ENCODE measurements around the gene MPST.
"Not testable (repeated sequence)": the region's sequence is repeated elsewhere in the genome, so short reads cannot be mapped to it uniquely, and the experiment has no call there.

The MPST gene

DNA sequence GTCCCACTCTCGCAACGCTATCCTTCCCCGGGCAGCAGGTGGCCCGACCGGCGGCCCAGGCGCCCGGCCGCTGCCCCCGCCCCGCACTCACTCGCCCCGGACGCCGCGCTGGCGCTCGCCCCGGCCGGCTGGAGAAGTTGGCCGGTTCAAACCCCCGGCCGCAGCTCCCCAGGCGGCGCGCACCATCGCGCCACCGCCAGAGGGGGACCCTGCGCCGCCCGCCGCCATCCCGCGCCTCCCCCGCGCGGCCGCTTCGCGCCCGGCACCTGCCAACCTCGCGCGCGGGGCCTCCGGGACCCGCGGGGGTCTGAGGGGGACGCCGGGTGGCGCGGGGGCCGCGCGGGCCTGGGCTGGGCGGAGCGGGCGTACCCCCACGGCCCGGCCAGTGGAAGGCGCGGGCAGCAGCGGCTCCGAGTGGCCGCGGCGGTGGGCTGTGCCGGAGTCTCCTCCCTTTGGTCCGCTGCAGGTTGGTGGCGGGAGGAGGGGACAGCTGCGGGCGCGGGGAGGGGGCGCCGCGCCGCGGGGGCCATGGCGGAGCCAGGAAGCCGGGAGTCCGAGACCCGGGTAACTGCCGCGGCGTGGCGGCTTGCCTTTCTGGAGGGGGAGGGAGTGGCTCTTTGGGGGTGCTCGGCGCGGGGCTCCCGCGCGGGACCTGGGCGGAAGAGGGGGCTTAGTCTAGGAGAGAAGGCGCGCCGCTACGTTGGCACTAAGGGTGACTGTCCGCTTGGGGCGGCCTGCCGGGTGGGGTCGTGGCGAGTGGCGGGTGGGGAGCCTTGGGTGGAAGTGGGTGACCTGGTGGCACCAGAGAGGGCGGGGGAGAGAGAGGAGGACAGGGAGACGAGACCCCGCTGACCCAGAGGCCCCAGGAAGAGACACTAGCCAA is at the start of gene MPST, which contains the start of gene TST:
Gene MPST (plus strand): TSS at position 434 of the 883 bp plus-strand sequence. CDS start 95 bp downstream, at position 529.
Gene TST (minus strand): TSS at position 139 of the 883 bp plus-strand sequence. CDS start 715 bp downstream, outside the sequence.
- DNase-seq, result peak; percentile 8 to 60

DNA sequence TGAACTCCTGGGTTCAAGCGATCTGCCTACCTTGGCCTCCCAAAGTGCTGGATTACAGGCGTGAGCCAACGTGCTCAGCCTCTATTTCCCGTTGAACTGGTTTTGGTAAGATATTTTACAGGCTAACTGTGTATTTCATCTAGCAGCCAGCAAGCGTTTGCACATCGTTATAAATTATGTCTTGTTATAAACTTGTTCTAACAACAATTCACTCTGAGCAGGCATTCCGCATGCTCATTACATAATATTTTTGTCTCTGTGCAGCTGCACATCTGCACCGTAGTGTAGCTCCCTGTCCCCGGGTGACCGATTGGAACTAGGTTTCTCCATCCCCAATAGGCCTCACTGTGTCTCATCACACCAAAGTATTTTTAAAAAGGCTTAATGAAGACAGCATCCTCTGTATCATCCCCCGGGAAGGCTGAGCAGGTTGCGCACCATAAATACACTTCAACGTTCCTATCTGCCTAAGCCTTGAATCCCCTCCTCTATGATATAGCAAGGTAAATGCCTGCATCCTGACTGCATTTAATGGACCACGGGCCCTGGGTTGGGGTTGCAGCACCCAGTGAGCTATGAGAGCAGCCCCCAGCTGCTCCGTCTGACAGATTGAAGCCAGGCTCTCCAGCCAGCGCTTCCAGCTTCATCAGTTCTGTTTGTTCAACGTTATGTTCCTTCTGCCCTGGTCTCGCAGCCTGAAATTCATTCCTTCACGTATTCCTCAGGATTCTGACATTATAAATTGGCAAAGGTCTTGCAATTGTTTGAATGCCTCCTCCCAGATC is 48.0 kb upstream of the MPST start:
- no peak for DNase-seq

DNA sequence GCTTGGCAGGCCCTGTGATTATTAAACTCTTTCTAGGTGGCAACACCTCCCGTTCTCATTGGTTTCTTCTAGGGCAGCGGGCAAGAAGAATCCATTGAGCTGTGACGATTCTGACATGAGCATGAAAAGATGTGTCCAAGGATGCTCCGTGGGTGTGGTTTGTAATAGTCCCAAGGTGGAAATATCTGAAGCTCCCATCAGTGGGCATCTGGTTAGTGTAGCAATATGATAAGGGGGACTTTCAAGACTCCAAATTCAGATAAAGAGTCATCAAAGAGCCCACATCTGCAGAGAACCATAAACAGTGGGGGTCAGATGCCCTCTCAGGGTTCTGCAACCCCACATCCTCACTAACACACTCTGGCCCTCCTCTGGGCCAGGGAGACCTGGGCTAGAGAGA is 42.9 kb upstream of the MPST start:
- DNase-seq, result no peak

DNA sequence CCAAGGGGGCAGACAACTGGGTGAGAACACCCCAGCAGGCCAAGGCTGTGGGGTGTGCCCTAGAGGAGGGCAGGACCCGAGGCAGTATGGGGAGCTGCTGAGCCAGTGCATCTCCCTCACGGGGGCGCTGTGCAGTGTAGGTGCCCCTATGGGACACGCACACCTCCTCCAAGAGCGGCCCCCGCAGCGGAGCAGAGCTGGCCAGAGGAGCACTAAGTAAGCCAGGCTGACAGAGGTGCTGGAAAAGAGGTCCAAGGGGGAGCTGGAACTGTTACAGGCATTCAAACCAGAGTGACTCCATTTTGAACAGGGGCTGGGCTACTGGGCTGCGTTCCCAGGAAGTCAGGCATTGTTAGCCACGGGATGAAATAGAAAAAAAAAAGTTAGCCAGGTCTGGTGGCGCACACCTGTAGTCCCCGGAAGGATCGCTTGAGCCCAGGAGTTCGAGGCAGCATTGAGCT is 42.1 kb upstream of the MPST start:
- DNase-seq, result no peak

DNA sequence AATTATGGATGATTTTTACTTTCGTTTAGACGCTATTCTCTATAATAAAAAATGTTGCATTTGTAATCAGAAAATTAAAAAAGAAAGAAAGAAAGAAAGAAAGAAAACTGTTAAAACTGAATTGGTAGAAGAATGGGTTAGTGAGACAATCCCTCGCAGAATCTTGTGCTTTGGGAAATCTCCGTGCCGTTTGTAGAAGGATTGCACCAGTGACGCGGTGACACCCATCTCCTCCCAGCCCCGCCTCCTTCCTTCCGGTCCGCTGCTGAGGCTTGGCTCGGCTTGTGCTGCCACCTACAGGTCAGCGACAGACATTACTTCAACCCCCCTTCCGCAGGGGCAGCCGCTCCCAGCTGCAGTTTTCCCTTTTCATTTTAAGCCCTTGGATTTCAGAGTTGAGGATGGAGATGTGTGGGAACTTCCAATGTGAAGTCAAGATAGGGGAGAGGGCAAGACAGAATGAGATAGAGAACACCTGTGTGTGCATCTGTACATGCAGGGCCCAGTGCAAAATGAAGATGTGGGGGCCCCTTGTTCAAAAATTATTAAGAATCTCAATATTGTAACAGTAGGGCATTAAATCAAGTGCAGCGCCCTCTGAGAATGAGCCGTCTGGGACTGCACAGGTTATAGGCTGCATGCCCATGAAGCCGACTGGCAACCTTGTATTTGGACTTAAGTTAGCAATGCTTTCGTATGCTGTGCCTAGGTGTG is 41.4 kb upstream of the MPST start:
- DNase-seq, result peak; percentile 19 to 86

DNA sequence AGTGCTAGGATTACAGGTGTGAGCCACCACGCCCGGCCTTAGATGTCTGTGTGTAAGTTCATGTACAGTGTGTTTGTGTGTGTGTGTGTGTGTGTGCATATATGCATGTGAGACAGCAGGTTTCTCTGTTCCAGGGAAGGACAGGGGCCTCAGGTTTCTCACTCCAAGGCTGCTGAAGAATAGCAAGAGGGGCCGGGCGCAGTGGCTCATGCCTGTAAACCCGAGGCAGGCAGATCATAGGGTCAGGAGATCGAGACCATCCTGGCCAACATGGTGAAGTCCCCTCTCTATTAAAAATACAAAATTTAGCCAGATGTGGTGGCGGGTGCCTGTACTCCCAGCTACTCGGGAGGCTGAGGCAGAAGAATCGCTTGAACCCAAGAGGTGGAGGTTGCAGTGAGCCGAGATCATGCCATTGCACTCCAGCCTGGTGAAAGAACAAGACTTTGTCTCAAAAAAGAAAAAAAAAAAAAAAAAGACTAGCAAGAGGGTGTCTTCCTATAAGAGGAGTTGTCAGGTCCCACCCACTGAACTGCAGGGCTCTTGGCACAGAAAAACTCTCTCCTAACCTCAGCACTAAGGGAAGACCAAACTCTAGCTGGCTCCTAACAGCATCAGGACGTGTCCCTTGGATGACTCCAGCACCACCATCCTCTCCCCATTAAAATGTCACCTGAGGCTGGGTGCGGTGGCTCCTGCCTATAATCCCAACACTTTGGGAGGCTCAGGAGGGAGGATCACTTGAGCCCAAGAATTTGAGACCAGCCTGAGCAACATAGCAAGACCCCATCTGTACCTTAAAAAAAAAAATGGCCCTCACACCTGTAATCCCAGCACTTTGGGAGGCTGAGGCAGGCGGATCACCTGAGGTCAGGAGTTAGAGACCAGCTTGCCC is 40.3 kb upstream of the MPST start:
- DNase-seq, result no peak

DNA sequence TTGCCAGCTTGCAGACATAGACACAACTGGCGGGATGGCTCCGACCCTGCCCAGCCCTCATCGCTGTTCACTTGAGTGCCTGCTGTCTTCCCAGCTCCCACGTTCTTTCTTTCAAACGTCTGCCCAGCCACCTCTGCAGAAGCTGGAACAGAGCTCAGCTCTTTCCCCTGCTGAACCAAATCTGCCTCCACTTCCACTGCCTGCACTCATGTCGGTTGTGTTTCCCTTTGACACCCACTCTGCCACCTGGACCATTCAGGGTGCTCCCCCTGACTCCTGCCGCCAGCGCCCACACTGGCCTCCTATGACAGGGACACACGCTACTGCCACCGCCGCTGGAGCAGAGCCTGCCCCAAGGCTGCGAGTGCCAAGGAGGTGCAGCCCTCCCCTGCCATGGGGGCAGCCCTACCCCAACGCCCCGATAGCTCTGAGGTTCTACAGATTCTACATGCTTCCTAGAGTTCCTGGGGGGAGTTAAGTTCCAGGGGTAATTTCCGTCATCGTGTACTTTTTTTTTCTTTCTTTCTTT is 38.2 kb upstream of the MPST start:
- no peak for DNase-seq

DNA sequence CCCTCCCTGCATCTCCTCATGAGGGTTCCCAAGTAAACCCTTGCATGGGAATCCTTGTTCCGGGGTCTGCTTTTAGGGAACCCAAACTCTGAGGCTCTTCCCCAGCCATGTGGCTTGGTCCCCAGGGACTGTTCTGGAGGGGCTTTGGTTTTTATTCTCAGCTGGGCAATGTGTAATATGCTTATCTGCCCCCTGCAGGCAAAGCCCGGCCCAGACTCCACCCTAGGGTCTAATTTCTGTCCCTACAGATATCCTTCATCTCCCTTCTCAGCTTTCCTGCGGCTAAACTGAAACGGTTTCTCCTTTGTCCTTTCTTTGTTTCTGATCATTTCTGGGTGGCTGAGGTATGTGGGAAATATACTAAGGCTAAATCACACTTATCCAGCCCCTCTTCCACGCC is 37.4 kb upstream of the MPST start:
- no peak for DNase-seq

DNA sequence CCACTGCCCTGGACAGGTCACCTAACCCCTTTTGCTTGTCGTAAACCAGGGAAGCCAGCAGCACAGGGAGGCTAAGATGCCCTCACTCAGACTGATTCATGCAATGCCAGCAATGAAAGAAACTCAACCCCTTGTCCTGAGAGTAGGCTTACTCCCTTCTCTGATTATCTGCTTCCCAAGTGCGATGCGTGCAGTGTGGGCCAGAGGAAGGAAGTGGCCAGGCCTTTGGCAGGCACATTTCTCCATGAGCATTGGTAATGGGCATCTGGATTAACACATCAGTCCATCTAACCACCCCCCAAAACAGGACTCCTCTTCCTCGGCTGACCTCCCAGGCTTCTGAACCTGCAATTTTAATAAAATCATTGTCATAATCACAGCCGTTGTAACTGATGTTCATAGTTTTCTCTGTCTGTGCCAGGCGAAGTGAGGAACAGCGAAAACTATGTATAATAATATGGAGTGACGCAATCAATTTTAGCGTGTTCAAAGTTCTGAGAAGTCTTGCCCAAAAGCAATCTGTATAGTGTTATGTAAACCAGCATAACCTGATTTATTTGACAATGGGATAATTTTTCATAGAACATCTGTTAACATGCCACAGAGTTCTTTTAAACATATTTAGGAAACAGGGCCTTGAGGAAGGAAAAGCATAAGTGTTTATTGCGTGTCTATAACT is 34.2 kb upstream of the MPST start:
- no peak for DNase-seq

DNA sequence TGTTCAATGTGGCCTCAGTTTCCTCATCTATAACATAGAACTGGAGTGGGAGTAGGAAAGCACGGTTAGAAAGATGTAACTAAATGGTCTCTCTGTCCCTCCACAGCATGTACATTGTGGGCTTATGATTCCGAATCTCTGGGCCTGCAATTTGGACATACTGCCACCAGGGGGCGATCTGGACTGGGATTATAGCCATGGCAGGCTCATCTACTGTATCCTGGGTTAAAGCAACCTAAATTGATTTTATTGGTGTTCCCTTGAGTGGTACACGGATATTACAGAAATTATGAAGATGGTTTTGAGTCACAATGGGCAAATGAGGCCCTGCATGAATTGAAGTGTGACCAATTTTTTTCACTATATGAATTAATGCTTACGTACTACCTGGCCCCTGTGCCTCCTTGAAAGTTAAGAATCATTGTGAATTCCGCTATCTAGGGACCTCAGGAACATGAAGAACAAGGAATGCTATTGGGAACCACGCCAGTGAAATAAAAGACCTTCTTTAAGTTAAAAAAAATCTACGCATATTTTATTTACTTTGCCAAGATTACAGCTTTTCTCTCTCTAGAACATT is 33.2 kb upstream of the MPST start:
- peak; percentile 7 to 17 for DNase-seq

DNA sequence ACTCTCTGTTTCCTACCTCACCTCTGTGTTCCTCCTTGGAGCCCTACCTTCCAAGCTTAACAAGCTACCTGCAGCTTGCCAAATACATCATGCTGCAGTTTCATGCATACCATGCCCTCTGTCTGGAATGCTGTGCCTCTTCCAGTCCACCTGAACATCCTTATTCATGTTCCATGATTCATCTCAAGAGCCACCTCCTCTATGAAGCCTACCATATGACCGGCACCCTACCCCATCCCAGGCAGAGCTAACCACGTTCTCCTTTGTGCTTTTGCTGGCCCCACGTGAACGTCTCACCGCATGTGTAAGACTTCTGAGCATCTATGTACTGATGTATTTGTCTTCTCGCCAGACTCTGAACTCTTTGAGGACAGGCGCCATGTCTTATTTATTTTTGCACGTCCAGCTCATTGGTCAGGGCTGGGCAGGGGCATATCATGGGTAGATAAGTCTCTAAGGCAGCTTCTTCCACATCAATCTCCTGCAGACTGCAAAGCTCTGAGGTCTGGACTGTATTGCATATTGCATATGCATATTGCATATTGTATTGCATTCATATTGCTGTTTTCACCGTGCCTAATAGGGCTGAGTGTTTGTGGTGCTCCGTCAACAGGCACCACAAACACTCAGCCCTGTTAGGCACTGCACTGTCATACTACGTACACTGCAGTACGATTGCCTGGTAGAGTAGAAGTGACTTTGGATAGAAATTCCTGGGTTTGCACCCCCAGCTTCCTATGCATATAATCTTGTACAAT is 31.3 kb upstream of the MPST start:
- no peak for DNase-seq

DNA sequence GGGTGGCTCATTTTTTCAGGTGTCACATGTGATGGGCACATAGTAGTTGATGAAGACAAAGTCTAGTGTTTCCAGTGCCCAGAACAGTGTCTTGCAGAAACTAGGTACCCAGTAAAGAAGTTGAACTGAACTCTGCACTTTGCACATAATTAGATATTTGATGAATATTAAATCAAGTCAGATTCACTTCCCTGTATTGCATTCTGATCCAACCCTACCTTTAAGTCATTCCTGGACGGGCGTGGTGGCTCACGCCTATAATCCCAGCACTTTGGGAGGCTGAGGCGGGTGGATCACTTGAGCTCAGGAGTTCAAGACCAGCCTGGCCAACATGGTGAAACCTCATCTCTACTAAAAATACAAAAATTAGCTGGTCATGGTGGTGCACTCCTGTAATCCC is 30.5 kb upstream of the MPST start:
- DNase-seq, result not testable (repeated sequence)

DNA sequence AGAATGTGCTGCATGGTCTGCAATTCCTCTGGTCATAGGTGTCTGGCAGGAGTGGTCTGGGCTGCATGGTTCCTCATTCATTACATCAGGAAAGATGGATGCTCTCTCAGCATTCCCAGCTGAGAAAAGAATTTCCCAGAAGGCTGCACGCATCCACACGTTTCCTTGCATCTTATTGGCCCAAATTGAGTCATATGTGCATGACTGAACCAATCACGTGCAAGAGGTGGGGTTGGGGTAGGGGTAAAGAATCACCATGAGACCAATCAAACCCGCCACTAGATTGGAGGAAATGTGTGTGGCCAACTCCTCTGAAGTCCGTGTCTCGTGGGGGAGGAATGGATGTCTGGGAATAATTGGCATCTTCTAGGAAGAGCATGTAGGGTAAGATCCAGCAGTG is 29.1 kb upstream of the MPST start:
- no peak for DNase-seq

DNA sequence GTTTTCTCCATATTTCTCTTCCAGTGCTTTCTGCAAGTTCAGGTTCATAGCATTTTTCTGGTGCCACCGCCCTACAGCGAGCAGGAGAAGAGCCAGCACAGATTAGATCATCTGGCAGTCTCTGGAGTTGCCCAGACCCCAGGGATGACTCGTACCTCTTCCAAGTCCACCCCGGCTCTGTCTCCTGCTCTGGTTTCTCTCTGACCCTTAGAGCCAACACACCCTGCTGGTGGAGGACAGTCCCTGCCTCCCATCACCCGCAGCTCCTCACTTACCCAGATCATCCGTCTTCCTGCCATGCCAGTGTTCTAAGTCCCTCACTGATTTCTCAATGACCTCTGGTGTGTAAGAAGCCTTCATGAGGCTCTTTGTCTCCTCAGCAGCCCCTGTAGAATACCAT is 28.3 kb upstream of the MPST start:
- DNase-seq, result no peak

DNA sequence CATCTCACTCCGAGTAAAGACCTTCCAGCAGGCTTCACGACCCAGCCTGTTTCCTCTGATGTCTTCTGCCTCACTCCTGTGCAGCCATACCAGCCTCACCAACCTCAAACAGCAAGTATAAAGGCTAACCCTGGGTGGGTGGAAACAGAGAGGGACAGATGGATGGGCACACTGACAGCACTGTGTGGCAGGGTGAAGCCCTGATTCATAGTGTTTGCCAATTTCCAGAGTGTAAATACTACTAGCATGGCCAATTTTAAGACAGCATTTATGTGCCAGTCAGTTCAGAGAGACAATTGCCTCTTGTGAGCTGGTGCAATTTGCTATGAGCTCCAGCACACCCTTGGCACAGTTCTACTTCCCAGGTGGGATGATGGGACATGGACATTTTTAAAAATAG is 21.8 kb upstream of the MPST start:
- no peak for DNase-seq

DNA sequence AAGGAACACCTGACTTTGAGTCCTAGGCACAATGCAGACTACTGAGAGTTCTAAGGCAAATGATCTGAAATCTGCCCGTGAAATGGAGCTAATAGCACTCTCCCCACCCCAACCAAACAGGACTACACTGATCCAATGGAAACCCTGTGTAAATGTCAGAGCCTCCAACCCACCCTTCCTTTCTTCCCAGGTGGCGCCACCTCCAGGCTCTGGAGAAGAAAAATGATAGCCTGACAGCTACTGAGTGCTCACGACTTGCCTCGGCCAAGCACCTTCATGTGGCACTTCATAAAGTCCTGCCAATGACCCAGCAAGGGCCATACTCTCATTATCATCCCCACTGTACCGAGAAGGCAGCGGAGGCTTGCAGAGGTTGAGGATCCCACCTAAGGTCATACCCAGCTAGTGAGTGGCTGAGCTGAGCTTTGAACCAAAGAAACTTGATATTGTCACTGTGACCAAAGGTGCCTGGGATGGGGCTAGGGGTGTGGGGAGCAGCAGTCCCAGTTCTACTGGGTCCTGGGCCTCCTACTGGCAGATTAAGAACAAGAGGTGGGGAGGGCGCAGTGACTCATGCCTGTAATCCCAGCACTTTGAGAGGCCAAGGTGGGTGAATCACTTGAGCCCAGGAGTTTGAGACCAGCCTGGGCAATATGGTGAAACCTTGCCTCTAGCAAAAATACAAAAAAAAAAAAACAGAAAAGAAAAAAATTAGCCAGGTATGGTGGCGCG is 20.8 kb upstream of the MPST start:
- DNase-seq, result no peak

DNA sequence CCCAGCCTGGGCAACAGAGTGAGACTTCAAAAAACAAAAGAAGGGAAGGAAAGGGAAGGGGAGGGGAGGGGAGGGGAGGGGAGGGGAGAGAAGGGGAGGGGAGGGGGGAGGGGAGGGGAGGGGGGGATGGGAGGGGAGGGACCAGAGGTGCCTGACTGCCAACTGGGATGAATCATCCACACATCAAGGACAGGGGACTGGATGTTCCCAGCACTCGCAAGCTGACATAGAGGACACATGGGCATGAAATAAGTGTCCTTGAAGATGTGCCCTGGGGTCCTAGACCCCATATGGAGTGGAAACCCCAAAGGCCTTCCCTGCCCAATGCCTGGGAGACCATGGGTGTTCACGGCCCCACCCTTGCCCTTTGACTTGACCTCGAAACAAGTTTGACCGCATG is 20.1 kb upstream of the MPST start:
- no peak for DNase-seq

DNA sequence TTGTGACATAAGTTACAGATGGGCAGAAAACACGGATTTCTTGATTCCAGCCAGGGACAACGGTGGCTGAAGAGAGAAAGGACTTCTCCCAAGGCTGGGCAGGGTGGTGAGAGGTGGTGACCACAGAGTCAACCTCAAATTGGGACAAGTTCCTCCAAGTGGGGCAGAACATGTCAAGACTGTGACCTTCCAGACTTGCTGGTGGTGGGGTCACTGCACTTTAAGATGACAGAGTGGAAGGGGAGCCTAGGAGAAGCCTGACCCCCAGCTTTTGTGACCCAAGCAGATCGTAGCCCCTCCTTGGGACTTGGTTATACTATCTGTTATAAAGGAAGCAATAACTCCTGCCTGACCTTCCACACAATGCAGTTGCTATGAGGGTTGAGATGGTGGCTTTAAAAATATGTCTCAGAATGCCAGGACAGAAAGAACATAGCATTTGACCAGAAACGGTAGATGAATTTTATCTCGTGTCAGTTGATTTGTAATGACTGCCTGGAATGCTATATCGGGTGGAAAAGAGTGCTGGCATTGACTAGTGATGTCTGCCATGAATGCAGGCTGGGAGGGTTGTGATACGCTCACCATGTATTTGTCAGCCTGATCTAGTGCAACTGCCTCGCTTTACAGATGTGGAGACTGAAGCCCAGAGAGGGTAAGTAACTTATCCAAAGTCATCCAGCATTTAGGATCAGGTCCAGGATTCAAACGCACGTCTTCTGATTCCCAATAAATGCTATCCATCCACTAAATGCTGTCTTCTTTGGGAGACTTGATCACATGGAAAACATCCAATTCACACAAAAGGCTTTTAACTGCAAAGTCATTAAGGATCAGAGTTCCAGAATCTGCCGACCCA is 18.6 kb upstream of the MPST start:
- DNase-seq, result no peak
